Measurements from ENCODE around the gene C7orf33.
A peak's percentile ranks its signal among the peaks of the same experiment; 100 is the strongest.
"Not testable (repeated sequence)": the region's sequence is repeated elsewhere in the genome, so short reads cannot be mapped to it uniquely, and the experiment has no call there.

The C7orf33 gene

DNA sequence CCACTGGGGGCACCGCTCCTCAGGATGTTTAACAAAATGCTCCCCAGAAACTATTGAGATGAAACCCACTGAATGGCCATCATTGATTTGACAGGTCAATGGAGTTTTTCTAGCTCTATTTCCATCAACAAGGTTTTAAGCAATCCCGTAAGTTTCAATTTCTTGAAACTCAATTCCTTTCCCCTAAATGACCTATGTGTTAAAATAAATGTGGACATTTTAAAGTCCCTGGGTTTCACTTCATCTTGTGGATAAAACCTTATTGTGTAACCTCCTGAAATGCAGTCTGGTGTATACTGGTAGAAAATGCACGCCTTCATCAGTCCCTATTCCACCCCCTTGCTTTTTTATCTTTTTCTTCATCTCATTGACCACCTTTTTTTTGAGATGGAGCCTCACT lies 8.9 kb upstream of the C7orf33 start:
- no peak for DNase-seq

DNA sequence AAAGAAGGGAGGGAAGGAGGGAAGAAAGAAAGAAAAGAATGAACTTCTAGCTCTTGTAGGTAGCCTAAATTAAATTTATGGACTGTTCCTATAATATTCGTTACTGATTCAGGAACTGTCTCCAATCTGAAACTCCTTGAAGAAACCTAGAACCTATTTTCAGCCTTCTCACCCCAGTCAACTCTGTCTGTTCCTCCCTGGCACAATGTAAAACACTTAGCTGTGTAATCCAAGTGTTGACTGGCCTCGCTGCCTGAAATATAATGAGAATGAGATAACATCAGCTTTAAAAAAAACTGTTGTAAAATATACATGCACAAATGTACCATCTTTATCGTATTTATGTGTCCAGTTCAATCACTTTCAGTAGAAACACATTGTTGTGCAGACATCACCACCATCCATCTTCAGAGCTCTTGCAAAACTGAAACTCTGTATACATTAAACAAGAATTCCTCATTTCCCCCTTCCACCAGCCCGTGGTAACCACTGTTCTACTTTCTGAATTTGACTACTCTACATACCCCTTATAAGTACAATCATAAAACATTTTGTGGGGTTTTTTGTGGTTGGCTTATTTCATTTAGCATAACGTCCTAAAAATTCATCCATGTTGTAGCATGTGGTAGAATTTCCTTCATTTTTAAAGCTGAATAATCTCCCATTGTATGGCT lies 6.3 kb upstream of the C7orf33 start:
- DNase-seq, result no peak

DNA sequence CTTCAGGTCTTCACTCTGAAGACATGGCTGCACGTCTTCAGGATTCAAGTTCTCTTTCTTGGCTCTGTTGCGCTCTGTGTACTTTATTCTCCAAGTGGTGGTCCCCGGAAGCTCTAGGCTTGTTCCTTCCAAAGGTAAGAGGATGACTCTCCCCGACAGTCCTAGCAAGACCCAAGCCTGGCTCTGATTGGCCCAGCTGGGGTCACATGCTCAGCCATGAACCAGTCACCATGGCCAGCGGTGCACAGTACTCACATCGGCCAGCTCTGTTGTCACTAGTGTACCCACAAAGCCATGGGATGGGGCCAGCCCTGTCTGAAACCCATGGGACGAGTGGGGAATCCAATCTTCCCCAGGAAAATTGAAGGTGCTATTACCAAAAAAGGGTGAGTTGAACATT lies 5.2 kb upstream of the C7orf33 start:
- no peak for DNase-seq

DNA sequence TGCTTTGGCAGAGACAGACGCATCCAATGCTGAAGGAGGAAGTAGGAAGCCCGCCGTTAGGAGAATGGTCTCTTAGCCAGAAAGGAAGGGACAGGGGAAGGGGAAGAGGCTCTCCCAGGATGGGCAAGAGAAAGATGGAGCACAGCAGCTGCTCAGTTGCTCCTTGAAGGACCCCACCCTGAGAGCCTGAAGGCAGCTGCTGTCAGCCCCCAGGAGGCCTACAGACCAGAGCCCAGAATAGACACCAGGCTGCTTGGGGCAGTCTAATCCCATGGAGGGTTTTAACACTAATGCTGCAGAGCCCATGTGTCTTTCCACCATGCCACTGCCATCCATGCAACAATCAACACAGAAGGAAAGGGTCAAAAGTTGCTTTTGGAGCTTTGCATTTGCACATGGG lies 3.5 kb upstream of the C7orf33 start:
- DNase-seq, result peak; percentile 28

DNA sequence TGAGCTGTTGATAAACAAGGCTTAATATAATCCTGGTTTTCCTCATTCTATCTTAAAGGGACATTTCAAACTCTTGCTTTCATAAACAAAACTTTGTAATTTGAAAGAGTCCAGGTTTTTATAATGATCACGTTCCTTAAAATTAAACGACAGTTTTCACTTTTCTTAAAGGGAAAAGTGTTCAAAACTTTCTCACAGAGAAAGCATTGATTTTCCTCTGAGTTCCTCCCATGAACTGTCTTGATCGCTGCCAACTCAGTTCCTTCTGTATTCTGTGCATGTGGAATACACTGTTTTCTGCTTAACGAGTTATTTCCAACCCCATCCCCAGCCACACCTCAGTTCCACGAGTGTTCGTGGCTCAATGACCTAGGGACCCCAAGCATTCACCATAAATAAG lies 2.4 kb upstream of the C7orf33 start:
- DNase-seq, result no peak

DNA sequence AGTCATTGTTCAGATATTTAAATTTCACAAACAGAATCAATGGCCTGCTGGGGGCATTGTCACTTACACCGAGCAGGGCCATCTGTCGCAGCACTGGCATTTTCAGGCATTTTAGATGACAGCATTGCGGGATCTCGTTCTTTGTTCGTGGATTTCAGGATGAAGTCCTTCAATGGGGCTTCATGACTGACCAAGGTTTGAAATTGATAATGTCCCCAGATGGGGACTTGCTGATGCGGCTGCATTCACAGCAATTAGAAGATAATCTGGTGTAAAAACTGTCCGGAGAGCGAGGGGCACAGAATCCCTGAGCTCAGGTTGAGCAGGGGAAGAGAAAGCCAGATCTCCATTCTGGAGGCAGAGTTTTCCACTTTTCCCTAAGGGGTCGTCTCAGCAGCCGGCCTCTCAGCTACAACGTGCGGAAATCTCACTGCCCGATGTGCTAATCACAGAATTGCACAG lies 1.9 kb upstream of the C7orf33 start:
- DNase-seq, result no peak

DNA sequence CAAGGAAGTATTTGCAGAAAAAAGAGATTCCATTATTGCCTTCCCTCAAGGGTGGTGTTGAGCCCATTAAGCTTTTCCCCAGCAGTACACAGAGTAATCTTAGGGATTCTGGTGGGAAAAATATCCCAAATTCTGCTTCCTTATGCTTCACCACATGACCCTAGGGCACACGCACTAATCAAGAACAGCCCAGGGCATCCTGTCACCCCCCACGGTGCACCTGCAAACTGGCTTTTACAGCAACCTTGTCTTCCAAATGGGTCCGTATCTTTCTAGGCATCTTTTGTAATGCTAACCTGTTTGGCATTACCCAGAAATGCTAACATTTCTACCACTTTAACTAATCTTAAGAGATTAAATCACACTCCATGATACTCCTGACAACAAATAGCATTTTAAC lies 926 bp upstream of the C7orf33 start:
- no peak for DNase-seq

DNA sequence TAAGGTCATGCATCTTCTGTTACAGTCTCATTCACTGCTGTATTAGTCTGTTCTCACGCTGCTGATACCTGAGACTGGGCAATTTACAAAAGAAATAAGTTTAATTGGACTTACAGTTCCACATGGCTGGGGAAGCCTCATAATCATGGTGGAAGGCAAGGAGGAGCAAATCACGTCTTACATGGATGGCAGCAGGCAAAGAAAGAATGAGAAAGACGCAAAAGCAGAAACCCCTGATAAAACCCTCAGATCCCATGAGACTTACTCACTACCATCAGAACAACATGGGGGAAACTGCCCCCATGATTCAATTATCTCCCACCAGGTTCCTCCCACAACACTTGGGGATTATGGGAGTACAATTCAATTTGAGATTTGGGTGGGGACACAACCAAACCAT lies 5.8 kb downstream of the C7orf33 start:
- not testable (repeated sequence) for DNase-seq

DNA sequence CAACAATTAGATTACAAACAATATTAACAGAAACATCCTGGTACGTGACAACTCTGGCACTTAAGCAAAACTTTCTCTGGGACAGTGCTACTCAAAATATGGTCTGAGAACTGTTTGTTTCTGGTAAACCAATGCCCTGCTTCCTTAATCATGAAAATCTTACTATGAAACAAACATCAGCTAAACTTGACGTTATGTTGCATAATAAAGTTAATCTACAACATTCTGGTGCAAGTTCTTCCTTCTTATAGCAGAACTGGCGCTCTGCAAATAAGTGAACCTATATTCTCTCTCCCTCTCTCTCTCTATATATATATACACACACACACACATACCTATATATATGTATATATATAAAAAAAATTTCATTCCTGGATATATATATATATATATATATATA lies 7.8 kb downstream of the C7orf33 start:
- DNase-seq, result no peak

DNA sequence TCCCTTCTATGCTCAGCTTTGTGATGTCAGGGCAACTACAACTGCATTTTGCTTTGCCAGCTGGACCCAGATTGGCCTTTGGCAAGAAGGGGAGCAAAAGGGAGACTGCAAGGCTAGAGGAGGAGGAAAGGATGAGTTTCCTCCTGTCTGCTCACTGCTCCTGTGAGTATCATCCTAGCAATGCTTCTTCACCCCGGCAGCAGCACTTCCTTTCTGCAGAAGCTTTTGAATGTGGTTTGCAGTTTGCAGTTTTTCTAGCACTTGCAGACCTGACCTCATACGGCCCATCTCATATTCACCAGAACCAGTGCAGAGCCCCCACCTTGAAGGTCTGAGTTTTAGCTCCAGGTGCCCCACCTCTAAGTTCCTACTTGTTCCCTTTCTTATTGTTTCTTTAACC lies 14.8 kb downstream of the C7orf33 start:
- no peak for DNase-seq

DNA sequence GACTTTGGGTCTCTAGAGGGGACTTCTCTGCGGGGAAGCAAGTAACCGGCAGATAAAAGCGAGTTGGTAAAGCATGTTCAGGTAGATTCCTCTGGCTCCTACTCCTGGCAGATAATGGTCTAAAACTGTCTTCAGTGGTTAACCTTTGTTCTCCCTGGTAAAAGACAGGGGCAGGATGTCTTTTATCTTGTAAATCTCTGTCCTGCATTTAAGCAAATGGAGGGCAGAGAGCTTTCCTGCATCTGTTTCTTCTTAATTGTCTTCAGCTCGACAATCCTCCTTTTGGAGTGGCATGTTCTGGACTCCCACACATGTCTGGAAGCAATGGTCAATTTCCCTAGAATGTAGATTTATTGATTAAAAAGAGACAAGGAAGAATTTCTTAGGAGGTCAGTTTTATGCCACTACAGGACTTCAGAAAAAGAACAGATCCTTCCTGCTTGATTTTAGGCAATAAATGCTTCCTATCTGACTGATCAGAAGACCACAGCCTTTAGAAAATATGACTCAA lies 16.6 kb downstream of the C7orf33 start:
- no peak for DNase-seq

DNA sequence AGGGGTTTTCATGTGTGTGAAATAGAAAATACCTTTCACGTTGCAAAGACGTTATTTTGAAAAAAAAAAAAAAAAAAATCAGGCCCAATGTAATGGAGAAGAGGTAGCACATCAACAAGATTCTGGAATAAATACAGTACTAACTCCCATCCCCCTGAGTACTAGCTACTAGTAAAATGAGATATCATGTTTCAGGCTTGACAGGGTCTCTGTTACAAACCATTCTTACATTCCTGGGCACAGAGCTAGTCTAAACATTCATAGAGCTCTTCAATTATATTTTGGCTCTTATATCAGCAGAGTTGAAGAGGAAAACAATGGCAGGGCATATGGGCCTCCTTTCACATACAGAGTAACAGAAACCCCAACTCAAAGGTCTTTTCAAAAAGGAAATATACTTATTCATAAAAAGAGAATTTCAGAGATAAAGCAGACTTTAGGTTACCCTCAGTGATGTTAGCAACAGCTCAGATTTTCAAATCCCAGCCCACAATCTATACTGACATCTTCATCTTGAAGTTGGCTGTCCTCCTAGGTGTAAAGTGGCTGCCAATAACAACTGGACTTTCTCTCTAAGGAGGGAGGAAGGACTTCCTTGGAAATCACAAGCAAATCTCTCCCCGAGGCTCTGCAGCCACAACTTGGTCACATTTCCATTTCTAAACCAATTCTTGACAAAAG lies 18.6 kb downstream of the C7orf33 start:
- no peak for DNase-seq

DNA sequence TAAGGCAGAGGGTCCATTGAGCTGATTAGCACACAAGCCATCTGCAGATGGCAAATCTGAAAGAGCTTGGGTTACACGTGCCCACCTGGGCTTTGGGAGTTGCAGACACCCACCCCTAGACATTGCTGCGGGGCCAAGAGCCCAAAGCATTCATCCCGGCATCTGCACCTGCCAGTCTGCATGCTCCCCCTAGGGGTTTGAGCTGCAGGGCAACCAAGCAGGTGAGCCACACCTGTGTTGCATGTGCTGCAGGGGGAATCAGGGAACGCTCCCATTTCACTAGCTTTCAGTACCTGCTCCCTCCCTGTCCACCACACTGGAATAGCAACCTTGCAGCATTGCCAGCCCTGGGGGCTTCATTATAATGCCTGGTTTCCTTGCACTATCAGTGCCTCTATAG lies 21.1 kb downstream of the C7orf33 start:
- no peak for DNase-seq

DNA sequence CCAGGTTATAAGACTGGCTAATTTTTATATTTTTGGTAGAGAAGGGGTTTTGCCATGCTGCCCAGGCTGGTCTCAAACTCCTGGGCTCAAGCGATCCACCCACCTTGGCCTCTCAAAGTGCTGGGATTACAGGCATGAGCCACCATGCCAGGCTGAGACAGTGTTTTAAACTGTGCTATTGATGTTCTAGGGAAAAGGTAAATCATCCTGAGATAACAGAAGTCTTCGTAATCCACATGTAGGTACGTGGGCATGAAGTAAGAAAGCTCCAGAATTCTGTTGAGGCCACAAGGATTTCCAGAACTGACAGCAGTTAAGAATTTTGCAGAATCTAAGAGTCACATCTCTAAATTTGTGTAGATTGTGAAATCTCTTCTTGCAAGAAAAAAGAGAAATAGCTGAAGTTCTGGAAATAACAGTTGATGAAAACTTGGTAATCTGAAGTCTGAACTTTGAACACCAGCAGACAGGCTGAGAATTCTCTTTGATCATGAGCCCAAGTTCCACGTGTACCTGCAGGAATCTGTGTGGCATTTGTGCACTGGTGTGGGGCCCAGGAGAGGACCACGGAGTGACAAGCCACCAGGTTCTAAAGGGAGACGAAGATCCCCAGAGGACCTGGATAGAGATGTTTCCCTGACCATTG lies 24.6 kb downstream of the C7orf33 start:
- DNase-seq, result no peak

DNA sequence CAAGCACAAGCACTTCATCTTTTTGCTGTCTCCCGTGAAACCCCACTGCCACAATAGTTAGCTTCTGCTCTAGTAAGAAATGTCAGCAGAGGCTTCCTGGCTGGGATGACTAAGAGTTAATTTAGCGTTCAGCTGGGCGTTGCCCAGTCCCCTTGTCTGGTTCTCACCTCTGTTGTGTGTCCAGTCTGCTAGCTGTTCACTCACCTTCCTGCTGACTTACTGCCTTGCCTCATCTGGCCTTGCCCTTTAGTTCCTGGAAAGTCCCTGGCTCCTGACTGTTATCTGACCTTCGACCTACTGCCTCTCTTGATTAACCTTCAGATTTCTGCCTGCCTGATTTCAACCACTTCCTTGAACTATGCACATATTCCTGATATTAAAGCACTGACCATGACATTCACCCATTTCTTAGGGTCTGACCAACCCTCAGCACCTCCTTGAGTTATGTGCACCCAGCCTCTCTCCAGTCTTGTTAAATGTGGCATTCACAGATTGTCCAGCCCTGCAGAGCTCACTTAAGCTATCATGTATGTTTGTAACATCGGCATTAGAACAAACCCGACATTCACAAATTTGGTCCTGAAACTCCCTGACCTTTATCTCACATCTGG lies 30.3 kb downstream of the C7orf33 start:
- no peak for DNase-seq

DNA sequence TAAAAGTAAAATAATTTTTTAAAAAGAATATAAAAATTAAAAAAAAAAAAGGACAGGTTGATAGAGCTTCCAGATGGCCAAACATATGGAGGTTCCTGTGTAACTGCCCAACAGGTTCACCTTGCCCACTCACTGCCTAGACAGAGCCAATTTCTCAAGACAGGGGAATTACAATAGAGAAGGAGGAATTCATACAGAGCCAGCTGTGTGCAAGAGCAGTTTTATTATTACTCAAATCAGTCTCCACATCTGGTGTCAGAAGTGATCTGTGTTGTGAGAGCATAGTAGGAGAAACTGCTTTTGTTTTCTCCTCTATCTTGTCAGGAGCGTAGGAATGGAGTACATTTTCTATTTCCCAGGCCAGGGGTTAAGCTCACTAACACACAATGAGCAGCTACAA lies 31.0 kb downstream of the C7orf33 start:
- no peak for DNase-seq

DNA sequence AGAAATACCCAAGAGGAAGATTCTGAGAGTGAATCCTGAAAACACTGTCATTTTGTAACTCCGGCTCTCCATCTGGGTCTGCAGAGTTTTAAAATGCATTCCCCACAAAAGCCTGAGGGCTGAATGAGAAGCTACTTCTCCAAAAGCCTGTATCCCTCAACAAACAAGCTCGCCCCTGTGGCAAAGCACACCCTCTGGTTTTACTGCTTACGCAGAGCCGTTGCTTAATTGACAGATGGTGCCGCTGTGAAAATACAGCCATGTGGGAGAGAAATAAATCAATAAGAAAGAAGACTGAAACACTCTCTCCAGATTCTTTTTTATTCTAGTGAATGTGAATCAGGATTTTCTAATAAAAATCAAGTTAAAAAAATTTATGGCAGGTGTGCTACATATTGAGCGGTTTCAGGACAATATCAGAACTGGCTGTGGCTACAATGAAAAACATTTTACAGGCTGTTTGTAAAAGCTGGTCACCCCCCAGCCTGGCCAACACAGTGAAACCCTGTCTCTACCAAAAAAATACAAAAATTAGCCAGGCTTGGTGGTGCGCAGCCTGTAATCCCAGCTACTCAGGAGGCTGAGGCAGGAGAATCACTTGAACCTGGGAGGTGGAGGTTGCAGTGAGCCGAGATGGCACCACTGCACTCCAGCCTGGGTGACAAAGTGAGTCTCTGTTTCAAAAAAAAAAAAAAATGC lies 32.5 kb downstream of the C7orf33 start:
- DNase-seq, result no peak

DNA sequence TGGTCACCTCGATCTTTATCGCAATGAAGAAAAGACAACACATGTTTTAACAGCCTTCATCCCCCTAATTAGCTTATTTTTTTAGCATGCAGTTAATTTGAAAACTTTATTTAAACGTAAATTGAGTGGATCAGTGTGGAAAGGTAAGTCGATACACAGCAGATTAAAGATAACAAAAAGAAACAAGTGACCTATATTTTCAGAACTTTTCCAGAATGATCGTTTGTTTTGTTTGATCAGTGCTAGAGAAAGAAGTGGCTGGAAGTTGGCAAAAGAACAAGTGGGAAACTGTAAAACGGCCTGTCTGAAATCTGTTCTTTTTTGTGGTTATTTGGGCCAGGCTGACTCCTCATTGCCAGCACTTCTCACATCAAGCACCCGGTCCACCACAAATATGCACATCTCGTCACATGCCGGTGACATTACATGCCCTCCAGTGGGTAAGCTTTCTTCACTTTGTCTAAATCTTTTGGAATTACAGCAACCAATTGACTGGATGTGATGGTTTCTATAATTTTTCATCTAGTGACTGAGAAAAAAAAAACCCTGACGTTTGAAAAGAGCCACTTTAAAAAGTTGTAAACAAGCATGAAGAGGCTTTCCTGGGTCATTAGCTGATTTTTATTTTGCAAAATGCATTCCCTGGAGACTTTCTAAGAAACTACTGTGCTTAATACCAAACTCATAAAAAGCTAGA lies 33.2 kb downstream of the C7orf33 start:
- no peak for DNase-seq

DNA sequence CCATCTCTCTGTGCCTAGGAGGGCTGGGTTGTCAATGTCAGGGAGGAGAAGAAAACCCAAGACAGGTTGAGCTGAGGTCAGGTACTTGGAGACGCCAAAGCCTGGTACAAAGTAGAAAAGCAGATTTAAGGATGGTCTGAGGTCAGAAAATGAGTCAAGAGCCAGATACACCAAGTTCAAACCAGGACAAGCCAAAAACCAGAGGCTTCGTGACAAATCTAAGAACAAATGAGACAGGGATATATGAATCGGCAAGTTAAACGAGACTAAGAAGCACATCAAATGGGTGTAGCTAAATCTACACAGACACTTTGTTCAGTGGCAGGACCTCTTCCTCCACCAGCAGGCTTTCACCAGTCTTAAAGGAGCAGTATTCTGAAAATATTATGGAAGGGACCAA lies 34.2 kb downstream of the C7orf33 start:
- no peak for DNase-seq

DNA sequence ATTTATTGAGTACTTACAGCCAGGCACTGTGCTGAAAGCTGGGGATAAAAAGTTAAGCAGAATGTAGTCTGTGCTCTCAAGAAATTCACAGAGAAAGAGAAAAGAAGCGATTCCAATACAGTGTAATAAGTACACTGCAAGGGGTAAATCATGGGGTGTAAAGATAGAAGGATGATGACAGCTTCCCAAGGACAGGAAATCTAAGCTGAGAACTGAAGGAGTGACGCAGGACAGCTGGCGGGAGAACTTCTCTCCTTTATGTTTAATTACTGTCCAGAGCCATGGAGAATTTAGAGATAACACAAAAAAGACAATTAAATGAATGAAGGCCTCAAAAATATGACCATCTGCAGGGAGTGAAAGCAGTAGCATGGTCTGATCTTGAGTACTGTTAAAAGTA lies 34.8 kb downstream of the C7orf33 start:
- DNase-seq, result no peak

DNA sequence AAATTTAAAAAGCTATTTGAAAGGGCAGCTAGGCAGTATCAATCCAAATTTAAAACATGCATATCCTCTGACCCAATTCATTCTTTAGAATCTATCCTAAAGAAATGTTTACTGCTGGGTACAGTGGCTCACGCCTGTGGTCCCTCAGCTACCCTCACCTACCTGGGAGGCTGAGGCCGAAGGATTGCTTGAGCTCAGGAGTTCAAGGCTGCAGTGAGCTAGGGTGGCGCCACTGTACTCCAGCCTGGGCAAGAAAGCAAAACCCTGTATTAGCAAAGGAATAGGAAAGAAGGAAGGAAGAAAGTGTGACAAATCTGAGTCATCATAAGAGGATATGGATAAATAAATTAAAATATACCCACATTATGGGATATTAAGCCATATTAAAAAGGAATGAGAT lies 36.3 kb downstream of the C7orf33 start:
- no peak for DNase-seq

DNA sequence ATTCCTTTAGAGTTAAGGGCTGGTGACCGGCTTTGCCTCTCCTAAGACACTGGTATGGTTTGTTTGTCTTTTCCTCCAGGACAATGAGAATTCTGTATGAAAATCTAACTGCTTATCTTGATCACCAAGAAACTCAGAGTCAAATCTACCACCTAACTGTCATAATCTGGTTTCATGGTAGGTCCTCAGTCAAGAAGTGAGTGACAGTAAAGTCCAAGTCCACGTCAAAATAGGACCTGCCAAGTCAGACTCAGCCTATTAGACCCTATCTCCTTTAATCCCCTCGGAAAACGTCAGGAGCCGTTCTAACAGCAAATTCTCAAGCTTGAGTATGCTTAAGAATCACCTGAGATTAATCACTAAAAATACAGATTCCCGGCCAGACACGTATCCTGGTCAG lies 37.4 kb downstream of the C7orf33 start:
- DNase-seq, result no peak

All from femur (tissue), 1 donor.